ENCODE data around the gene FAM184A.
"Not testable (repeated sequence)": the region's sequence is repeated elsewhere in the genome, so short reads cannot be mapped to it uniquely, and the experiment has no call there.

FAM184A gene, protein sequence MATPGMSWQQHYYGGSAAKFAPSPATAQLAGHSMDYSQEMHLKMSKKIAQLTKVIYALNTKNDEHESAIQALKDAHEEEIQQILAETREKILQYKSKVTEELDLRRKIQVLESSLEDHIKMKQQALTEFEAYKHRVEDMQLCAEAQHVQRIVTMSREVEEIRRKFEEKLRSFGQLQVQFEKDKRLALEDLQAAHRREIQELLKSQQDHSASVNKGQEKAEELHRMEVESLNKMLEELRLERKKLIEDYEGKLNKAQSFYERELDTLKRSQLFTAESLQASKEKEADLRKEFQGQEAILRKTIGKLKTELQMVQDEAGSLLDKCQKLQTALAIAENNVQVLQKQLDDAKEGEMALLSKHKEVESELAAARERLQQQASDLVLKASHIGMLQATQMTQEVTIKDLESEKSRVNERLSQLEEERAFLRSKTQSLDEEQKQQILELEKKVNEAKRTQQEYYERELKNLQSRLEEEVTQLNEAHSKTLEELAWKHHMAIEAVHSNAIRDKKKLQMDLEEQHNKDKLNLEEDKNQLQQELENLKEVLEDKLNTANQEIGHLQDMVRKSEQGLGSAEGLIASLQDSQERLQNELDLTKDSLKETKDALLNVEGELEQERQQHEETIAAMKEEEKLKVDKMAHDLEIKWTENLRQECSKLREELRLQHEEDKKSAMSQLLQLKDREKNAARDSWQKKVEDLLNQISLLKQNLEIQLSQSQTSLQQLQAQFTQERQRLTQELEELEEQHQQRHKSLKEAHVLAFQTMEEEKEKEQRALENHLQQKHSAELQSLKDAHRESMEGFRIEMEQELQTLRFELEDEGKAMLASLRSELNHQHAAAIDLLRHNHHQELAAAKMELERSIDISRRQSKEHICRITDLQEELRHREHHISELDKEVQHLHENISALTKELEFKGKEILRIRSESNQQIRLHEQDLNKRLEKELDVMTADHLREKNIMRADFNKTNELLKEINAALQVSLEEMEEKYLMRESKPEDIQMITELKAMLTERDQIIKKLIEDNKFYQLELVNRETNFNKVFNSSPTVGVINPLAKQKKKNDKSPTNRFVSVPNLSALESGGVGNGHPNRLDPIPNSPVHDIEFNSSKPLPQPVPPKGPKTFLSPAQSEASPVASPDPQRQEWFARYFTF

DNA sequence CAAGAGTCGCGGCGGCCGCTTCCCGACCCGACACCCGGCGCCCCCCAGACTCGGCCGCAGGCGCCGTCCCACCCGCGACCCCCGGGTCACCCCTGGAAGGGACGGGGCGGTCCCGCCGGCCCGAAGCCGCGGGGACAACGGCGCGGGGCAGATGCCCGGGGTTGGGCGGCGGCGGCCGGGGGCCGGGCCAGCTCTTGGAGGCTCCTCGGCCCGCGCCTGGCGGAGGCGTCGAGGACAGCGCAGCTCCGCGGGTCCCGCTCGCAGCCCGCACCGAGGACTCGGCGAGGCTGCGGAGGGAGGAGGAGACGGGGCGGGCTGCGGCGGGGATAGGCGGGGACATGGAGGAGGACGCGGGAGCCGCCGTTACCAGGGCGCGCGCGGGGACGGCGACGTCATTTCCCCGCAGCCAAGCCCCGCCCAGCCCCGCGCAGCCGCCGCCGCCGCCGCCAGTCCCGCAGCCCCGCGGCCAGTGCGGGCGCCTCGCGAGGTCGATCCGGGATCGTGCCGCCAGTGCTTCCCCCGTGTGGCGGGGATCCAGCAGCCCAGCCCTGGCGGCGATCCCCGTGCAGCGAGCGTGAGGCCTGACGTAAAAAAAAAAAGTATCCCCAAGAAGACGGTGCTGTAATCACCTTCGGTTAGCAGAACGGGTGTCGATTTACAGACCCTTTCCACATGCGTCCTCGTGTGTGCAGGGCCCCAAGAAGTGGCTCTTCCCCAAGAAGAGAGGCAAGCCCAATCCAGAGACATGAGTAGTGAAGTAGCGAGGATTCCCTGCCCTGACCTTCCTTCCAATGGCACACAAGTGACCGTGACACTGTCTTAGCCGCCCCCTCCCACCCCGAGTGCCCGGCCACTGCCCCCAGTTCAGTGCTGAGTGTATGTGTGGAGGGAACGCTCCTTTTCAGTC lies at the start of gene FAM184A:
Gene FAM184A (minus strand): TSS at position 289 of the 907 bp plus-strand sequence. CDS start 365 bp downstream, outside the sequence.
- DNase-seq, result peak; percentile 76

DNA sequence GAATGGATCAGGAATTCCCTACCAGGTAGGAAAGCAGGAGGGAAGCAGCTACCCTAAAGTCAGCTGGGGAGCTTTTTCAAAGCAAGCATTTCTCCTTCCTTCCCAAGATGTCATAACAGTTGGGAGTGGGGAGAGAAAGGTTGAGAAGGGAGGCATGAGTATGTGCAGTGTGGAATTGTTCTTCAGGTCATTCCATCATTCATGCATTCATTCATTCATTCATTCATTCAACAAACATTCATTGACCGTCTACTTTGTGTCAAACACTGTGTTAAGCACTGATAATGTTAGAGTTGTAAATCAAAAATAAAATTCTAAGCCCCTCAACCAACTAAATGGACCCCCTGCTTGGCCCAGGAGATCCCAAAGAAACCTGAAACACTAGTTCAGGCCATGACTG lies 49.2 kb upstream of the FAM184A start:
- DNase-seq, result no peak

DNA sequence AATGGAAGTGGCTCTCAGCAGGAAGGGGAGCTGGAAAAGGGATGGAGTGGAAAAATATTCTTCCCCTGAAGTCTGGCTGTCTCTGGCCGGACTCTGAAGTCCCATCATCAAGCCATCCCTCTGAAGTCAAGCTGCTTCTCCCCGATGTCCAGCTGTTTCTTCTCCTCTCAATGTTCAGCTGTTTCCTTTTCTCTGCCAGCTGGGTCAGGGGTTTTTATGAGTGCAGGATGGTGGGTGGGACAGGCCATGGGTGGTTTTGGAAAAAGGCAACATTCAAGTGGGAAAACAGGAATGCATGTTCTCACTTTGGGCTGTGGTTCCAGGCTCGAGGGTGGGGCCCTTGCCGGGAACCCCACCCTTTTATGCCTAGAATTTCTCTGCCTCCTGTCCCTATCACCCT lies 48.4 kb upstream of the FAM184A start:
- no peak for DNase-seq

DNA sequence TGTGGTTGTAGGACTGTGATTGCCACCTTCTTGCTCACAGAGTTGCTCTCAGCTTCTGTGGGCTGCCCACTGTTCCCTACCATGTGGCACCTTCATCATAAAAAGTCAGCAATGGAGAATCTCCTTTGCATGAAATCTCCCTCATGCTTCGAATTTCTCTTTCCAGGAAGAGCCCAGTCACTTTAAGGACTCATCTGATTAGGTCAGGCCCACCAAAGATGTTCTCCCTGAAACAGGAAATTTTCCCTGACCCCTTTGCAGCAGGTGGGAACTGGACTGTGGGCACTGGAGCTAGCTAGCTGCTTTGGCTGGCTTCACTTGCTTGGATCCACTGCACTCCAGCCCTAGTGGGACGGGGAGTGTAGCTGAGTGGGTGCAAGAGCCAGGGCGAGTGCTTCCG lies 47.7 kb upstream of the FAM184A start:
- DNase-seq, result no peak

DNA sequence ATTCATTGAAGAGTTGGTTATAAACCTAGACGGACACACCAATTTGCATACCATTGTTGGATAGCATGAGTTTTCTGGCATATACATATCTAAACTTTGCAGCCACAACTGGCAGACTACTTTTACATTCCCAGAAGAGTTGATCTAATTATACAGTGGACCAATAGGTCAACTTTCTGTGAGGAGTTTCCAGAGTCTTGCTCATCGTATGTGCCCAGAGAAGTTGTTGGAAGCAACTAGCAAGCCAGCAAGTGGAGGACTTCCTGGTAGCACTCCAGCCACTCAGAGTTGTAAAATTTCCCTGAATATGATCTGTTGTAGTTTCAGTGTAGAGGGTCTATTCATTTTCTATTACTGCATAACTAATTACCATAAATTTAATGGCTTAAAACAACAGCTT lies 47.1 kb upstream of the FAM184A start:
- DNase-seq, result no peak

DNA sequence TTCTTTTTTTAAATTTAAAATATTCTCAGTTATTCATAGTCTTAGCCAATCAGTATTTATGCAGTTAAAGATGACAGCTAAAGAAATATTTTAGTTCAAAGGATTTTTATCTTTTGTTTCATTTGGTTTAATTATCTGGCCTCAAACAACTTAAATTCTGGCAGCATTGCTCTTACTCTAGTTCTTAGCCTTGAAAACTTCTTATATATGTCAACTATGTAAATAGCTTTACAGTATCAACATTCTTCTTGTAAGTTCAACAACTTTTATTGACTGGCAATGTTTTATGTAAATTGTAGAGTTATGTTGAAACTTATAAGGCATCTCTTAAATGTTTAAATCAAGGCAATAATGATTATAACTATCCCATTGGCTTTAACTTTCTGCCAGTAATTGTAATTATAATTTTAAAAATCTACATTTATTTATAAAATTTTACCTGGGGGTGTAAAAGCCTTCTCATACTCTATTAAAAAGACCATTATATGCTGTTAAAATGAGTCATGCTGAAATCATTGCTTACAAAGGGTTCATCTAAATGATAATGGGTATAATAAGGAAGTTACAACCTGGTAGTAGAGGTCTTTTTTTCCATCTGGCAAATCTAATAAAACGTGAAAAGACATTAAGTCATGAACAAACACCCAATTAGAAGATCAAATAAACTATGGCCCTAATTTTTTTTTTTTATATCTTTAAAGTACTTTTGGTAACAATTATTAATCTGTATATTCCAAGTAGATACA lies 45.8 kb upstream of the FAM184A start:
- DNase-seq, result no peak

DNA sequence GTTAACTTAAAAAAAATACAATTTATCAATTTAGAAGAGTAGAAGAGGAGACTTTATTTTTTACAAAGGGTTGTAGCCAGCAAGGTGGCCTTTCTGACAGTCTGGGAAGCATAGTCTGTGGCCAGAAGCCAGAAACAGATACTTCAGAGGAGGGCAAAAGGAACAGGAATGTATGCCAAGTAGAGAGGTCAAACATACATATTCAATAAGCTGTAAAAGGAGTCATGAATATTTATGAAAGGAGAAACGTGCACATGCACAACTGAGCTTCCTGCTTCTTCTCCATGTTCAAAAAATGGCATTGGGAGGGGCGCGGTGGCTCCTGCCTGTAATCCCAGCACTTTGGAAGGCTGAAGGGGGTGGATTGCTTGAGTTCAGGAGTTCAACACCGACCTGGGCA lies 43.9 kb upstream of the FAM184A start:
- DNase-seq, result no peak

DNA sequence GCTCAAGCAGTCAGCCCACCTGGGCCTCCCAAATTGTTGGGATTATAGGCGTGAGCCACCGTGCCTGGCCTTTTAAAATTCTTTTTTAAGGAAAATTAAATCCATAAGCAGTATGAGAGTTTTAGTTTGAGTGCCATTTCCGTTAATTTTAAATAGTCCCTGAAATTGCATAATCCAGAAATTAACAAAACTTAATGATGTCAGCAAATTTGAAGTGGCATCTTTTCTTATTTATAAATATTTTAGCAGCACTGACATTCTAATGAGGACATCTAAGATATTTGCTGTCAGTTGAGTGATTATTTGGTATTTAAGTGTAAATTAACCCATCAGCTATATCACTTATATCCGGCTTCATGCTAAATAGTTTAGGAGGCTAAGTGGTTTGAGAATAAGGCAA lies 42.9 kb upstream of the FAM184A start:
- DNase-seq, result no peak

DNA sequence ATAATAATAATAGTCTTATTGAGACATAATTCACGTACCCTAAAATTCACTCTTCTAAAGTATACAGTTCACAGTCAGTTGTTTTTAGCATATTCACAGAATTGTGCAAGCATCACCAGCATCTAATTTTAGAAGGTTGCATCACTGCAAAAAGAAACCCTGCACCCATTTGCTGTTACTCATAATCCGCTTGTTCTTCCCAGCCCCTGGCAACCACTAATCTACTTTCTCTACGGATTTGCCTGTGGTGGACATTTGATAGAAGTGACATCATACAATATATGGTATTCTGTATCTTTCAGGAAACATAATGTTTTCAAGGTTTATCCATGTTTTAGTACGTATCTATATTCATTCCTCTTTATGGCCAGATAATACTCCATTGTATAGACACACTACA lies 41.5 kb upstream of the FAM184A start:
- no peak for DNase-seq

DNA sequence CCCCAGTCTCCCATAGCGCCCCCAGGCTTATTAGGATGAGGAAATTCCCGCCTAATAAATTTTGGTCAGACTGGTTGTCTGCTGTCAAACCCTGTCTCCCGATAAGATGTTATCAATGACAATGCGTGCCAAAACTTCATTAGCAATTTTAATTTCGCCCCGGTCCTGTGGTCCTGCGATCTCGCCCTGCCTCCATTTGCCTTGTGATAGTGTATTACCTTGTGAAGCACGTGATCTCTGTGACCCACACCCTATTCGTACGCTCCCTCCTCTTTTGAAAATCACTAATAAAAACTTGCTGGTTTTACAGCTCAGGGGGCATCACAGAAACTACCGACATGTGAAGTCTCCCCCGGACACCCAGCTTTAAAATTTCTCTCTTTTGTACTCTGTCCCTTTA lies 40.6 kb upstream of the FAM184A start:
- not testable (repeated sequence) for DNase-seq

DNA sequence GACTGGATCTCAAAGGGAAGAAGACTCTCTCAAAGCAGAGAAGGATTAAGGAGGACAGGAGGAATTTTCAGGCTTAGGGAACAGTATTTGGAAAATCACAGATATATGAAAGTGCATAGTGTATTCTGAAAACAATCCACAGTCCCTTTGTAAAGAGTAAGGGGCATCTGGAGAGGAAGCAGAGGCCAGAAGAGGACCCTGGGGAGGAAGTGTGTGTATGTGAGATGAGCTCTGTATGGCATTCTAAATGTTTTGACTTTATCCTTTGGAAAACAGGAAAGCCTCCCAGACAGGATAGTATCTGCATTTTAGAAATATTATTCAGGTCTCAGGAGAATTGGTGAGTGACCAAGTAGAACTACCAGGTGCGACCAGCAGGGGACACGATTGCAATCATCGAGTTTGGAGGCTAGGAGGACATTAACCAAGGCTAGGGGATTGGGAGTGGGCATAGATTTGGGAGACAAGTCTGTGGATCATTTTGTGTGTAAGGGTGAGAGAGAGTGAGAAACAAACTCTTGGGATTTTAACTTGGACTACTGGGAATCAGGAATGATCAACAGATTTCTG lies 38.3 kb upstream of the FAM184A start:
- DNase-seq, result no peak

DNA sequence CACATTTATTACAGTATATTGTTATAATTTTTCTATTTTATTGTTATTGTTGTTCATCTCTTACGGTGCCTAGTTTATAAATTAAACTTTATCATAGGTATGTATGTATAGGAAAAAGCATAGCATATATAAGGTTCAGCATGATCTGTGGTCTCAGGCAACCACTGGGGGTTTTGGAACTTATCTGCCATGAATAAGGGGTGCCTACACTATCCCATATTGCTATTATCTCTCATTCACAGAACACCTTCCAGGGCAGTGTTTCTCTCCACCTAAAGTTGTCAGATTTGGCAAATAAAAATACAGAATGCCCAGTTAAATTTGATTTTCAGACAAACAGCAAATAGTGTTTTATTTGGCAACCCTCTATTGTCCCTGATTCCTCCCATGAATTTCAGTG lies 35.5 kb upstream of the FAM184A start:
- DNase-seq, result no peak

DNA sequence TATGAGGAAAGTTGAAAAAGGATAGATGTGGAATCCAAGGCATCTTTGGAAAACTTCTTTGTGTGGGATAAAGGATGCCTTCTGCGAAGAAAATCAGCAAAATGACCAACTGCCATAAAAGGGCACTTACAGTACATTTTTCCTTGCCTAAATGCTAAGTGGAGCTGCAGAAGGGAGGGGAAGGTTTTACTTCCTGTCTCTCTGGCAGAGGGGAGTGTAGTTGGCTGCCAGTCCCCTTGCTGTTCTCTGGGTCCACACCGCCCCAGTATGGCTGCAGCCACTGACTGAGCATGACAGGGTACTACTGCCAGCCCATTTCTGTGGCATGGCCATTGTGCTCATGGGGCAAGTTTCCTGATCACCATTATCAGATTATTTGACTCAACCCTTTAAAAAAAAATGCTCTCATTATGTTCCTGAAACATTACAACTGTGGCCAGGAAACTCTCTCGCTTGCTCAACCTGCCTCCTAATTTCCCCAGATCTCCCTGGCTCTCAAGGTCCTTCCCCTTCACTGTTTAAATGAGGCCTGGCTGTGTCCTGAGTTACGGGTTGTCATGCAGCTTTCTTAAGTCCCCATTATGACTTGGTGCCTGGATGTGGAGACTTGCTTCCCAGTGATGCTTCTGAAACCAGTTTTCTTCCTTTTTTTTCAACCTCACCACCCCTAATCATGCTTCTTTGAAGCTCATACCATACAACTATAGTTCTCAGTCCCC lies 34.5 kb upstream of the FAM184A start:
- no peak for DNase-seq

DNA sequence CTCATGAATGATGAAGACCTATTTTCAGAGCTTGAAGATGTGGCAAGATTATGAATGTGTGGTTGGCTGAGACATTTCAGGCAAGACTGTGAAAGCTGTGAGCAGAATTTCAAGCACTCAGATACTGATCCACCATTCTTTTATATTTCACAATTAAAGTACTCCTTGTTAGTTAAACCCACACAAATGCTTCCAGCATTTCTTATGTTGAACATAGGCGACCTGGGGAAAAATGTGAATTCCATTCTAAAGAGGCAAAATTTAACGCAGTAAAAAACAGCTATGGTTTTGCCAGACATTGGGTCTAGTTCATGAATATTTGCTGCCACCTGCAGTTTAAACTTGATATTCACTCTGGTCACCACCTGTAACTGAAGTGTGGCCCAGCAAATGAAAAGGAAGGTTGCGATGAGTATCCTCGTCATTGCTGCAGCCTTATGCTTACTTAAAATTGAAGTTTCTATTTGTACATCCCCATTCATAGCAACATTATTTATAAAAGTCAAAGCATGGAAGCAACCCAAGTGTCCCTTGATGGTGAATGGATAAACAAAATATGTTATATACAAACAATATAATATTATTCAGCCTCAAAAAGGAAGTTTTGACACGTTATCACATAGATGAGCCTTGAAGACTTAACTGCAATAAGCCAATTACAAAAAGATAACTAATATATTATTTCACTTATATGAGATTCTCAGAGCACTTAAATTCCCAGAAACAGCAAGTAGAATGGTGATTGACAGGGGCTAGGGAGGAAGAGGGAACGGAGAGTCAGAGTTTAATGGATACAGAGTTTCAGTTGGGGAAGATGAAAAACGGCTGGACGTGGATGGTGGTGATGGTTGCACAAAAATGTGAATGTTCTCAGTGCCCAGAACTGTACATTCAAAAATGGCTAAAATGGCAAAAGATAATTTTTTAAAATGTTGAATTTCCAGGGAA lies 32.4 kb upstream of the FAM184A start:
- DNase-seq, result peak; percentile 39

DNA sequence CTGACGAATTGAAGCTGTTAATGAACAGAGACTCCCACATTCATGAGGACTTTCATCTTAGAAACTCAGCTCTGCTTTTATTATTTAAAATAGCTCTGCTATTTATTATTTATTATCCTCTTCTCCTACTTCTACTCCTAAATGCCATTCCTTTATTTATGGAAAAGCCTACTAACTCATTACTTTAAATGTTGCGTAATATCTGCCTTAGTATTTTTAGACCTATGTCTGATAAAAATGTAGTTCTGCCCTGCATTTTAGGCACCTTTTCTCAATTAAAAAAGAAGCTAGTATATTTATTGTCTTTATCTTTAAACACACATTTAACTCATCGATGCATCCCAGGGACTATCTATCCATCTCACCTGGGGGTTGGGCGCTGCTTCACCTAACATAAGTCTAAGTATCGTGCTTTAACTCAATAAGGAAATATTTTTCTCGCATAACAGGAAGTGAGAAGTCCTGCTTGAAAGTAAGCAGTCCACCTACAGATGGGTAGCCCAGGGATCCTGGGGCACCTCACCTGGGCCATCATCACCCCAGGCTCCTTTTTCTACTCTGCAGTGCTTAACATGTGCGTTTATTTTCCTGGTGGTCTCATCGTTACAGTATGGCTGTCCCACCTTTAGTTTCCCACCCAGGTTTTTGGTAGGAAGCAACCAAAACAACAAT lies 31.3 kb upstream of the FAM184A start:
- no peak for DNase-seq

DNA sequence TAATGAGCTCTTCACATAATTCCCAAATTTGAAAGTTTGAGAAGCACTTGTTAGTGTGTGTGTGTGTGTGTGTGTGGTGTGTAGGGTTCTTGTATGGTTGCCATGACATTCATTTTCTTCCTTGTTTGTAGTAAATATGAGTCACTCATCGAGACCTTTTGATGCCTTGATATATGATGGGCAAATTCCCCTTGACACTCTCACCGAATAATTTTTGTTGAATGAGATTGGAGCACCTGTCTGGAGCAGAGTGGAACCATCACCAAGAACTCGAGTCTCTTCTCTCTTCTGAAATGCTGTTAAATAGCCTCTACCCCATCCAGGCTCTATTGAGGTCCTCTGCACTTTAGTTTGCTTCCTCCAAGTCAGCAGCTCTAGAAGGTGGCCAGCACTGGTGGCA lies 29.6 kb upstream of the FAM184A start:
- no peak for DNase-seq

DNA sequence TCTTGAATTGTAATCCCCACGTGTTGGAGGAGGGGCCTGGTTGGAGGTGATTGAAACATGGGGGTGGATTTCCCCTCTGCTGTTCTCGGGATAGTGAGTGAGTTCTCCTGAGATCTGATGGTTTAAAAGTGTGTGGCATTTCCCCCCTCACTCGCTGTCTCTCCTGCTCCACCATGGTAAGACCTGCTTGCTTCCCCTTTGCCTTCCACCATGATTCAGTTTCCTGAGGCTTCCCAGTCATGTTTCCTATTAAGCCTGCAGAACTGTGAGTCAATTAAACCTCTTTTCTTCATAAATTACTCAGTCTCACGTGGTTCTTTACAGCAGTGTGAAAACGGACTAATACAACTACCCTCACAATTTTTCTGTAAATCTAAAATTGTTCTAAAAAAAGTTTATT lies 26.8 kb upstream of the FAM184A start:
- DNase-seq, result no peak

DNA sequence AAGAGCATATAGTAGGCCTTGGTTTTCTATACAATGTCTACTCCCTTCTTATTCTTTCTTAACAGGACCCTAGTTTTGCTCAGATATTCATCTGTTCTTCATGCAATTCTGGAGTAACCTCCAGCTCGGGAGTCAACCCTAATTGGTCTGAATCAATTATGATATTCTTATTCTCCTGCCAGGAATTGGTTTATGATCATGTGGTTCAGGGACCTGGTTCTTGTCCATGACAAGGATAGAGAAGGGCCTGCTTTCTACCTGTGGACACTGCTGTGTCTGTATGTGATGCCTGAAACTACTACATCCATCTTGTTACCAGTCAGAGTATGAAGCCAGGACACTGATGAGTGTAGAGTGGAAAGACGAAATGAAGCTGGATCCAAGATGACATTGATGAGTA lies 24.4 kb upstream of the FAM184A start:
- DNase-seq, result no peak

DNA sequence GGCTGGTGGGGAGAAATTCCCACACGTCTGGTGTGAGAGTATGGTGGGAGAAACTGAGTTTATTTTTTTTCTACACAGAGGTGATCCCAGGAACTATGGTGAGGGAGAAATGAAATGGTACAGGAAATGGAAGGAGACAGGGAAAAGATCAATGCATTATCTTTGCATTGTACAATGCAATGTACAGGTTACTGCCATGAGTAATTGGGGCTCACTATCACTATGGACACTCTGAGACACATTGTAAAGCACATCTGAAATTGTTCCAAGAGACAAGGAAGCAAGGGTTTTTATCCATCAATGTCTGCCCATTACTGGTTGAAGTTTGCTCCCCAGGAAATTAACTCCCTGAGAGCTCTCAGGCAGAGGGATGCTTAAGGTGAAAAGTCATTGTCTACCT lies 21.7 kb upstream of the FAM184A start:
- no peak for DNase-seq

Data from right hindlimb (tissue), 1 donor.